SK-N-SH (cell line): ENCODE measurements around the gene MYB.

ENCODE experiments used
- EZH2phosphoT487 ChIP-seq: fragments of 200-600 bp; sonication (generic); IDR thresholded peaks from 2 replicates; pipeline ENCODE4 v1.6.1; 2017; ENCODE audit warnings: low read depth, mixed run types, mild to moderate bottlenecking, antibody characterized with exemption, moderate library complexity, borderline replicate concordance
- FOXJ3 ChIP-seq: sonication (generic); formaldehyde crosslinking; IDR thresholded peaks from 2 replicates; pipeline ENCODE4 v1.5.1; 2020; ENCODE audit warnings: mild to moderate bottlenecking, missing genetic modification reagents
- FOXM1 ChIP-seq: IDR thresholded peaks from 2 replicates; pipeline ENCODE4 v1.4.0; 2012; ENCODE audit warnings: low read depth, mild to moderate bottlenecking
- MXI1 ChIP-seq: IDR thresholded peaks from 2 replicates; pipeline ENCODE4 v1.6.1; 2012; ENCODE audit warnings: mild to moderate bottlenecking, low read depth, low read length, improper control_type of control experiment
- TF ChIP-seq, protein P1 (sequence below): fragments of 200-600 bp; sonication (generic); IDR thresholded peaks from 2 replicates; pipeline ENCODE4 v1.6.1; 2017; ENCODE audit warnings: antibody characterized with exemption, mild to moderate bottlenecking, moderate library complexity
- TF ChIP-seq, protein P2 (sequence below): IDR thresholded peaks from 2 replicates; pipeline ENCODE4 v1.4.0; 2012; ENCODE audit warnings: low read depth, borderline replicate concordance
- TF ChIP-seq, protein P3 (sequence below): IDR thresholded peaks from 2 replicates; pipeline ENCODE4 v1.6.1; 2012; ENCODE audit warnings: mild to moderate bottlenecking, low read depth, low read length, moderate library complexity

DNA sequence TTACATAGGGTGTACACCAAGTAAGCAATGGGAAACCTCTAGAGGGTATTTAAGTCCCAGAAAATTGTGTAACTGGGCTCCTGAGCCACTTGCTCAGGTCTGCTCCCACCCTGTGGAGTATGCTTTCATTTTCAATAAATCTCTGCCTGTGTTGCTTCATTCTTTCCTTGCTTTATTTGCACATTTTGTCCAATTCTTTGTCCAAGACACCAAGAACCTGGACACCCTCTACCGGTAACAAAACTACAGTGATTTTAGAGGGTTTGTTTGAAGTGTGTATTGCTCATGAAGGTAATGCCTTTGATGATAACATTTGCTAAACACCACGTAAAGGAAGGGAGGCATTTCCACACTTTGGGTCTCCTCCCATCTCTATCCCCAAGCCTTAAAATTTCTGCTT, 46.2 kb downstream of the MYB start:
- TF ChIP-seq, protein P1, sequence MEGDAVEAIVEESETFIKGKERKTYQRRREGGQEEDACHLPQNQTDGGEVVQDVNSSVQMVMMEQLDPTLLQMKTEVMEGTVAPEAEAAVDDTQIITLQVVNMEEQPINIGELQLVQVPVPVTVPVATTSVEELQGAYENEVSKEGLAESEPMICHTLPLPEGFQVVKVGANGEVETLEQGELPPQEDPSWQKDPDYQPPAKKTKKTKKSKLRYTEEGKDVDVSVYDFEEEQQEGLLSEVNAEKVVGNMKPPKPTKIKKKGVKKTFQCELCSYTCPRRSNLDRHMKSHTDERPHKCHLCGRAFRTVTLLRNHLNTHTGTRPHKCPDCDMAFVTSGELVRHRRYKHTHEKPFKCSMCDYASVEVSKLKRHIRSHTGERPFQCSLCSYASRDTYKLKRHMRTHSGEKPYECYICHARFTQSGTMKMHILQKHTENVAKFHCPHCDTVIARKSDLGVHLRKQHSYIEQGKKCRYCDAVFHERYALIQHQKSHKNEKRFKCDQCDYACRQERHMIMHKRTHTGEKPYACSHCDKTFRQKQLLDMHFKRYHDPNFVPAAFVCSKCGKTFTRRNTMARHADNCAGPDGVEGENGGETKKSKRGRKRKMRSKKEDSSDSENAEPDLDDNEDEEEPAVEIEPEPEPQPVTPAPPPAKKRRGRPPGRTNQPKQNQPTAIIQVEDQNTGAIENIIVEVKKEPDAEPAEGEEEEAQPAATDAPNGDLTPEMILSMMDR = no peak
- TF ChIP-seq, protein P2, sequence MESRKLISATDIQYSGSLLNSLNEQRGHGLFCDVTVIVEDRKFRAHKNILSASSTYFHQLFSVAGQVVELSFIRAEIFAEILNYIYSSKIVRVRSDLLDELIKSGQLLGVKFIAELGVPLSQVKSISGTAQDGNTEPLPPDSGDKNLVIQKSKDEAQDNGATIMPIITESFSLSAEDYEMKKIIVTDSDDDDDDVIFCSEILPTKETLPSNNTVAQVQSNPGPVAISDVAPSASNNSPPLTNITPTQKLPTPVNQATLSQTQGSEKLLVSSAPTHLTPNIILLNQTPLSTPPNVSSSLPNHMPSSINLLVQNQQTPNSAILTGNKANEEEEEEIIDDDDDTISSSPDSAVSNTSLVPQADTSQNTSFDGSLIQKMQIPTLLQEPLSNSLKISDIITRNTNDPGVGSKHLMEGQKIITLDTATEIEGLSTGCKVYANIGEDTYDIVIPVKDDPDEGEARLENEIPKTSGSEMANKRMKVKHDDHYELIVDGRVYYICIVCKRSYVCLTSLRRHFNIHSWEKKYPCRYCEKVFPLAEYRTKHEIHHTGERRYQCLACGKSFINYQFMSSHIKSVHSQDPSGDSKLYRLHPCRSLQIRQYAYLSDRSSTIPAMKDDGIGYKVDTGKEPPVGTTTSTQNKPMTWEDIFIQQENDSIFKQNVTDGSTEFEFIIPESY = no peak
- TF ChIP-seq, protein P3, sequence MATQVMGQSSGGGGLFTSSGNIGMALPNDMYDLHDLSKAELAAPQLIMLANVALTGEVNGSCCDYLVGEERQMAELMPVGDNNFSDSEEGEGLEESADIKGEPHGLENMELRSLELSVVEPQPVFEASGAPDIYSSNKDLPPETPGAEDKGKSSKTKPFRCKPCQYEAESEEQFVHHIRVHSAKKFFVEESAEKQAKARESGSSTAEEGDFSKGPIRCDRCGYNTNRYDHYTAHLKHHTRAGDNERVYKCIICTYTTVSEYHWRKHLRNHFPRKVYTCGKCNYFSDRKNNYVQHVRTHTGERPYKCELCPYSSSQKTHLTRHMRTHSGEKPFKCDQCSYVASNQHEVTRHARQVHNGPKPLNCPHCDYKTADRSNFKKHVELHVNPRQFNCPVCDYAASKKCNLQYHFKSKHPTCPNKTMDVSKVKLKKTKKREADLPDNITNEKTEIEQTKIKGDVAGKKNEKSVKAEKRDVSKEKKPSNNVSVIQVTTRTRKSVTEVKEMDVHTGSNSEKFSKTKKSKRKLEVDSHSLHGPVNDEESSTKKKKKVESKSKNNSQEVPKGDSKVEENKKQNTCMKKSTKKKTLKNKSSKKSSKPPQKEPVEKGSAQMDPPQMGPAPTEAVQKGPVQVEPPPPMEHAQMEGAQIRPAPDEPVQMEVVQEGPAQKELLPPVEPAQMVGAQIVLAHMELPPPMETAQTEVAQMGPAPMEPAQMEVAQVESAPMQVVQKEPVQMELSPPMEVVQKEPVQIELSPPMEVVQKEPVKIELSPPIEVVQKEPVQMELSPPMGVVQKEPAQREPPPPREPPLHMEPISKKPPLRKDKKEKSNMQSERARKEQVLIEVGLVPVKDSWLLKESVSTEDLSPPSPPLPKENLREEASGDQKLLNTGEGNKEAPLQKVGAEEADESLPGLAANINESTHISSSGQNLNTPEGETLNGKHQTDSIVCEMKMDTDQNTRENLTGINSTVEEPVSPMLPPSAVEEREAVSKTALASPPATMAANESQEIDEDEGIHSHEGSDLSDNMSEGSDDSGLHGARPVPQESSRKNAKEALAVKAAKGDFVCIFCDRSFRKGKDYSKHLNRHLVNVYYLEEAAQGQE = no peak
- TF ChIP-seq FOXJ3 (no peak), FOXM1 (no peak), MXI1 (no peak), EZH2phosphoT487 (no peak)
